Erythroblast (primary cell): ENCODE measurements around the gene CHRNB2.

Experiments
- GATA1 ChIP-seq: IDR thresholded peaks from 2 replicates; pipeline ENCODE4 v1.6.1; 2011; ENCODE audit warnings: low read depth, mild to moderate bottlenecking, control low read depth, low read length, moderate library complexity
- POLR2A ChIP-seq: IDR thresholded peaks from 2 replicates; pipeline ENCODE4 v1.6.1; 2011; ENCODE audit warnings: mild to moderate bottlenecking, low read length

GRCh38 chr1:154586231-154586630, 18.7 kb downstream of the CHRNB2 start:
- no peak for TF ChIP-seq POLR2A
- no peak for TF ChIP-seq GATA1
